Measurements from ENCODE around the gene TMEM234.
A peak's percentile ranks its signal among the peaks of the same experiment; 100 is the strongest.
"Not testable (repeated sequence)": the region's sequence is repeated elsewhere in the genome, so short reads cannot be mapped to it uniquely, and the experiment has no call there.

TMEM234 gene

DNA sequence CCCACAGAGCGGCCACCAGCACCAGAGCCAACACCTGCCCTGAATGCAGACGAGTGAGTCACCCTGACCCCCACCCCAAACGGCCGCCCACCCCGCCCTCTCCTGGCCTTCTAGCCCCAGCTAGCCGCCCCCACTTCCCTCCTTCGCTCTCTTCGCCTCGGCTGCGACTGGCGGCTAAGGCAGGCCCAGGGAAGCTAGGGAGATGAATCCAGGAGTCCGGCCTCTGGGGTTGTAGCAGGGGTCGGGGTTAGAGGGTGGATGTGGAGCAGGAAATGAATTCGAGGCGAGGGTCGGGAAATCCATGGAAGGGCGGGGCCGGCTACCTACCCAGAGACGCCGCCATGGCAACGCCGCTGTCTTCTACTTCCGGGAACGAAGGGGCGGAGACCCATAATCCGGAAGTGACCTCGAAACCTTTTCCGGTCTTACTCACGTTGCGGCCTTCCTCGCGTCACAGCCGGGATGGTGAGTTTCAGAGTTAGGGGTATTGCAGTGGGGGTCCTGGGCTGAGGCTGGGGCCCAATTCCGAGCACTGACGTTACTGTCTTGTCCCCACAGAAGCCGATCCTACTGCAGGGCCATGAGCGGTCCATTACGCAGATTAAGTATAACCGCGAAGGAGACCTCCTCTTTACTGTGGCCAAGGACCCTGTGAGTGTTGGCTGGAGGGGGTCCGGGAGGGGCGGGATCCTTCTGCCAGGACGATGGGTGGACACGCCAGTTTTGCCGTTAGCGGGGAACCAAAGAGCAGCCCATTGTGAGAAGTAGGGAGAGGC lies at the start of gene TMEM234, which contains the start of gene EIF3I:
TMEM234 (minus strand) TSS at position 374 of the 776 bp plus-strand sequence; CDS start at position 343, 31 bp downstream.
EIF3I (plus strand) TSS at position 428 of the 776 bp plus-strand sequence; CDS start at position 463, 35 bp downstream.
- H4K20me1 ChIP-seq, result no peaks in the 10 kb centered on the region; the same call in 1 of the 2 replicates
- peak within 1 kb of the TSS; percentile 87 for H3K27ac ChIP-seq
- no peak for TF ChIP-seq Cebpa-rat (IDR thresholded peaks at IDR 0.05)
- no peaks in the 10 kb centered on the region for H3K9me3 ChIP-seq
- H3K4me2 ChIP-seq, result peak within 1 kb of the TSS; percentile 92
- peaks cover 40% of the 10 kb centered on the region for H3K4me1 ChIP-seq
- peak within 1 kb of the TSS; percentile 92 for H3K4me3 ChIP-seq
- H3K36me3 ChIP-seq, result peaks cover 48% of the 10 kb centered on the region
- H3K9ac ChIP-seq, result peak within 1 kb of the TSS; percentile 91
- no peaks in the 10 kb centered on the region for H3K27me3 ChIP-seq

DNA sequence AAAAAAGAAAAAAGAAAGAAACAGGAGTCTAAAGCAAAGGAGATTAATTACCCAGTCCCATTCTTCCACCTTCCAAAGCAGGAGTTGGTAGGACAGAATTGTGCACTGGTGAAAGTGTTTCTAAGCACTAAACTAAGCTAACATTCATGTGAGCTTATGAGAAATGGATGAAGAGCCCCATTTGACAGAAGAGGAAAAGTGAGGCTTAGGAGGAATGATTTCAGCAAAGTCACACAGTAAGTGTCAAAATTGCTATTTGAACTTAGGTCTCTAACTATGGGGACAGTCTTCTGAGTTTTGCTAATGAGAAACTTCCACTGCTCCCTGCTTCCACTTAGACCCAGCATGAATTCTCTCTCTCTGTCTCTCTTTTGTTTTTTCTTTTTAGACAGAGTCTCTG lies 47.6 kb upstream of the TMEM234 start:
- no peak overlapping the region for H3K4me3 ChIP-seq
- no peaks in the 10 kb centered on the region for H4K20me1 ChIP-seq
- no peak overlapping the region for H3K4me2 ChIP-seq
- H3K36me3 ChIP-seq, result peaks cover 2% of the 10 kb centered on the region; the same call in 1 of the 2 replicates
- H3K27ac ChIP-seq, result no peak overlapping the region
- no peak for TF ChIP-seq Cebpa-rat (IDR thresholded peaks at IDR 0.05)
- H3K27me3 ChIP-seq, result no peaks in the 10 kb centered on the region
- H3K9ac ChIP-seq, result no peak overlapping the region
- no peaks in the 10 kb centered on the region for H3K9me3 ChIP-seq
- peaks cover 57% of the 10 kb centered on the region for H3K4me1 ChIP-seq

DNA sequence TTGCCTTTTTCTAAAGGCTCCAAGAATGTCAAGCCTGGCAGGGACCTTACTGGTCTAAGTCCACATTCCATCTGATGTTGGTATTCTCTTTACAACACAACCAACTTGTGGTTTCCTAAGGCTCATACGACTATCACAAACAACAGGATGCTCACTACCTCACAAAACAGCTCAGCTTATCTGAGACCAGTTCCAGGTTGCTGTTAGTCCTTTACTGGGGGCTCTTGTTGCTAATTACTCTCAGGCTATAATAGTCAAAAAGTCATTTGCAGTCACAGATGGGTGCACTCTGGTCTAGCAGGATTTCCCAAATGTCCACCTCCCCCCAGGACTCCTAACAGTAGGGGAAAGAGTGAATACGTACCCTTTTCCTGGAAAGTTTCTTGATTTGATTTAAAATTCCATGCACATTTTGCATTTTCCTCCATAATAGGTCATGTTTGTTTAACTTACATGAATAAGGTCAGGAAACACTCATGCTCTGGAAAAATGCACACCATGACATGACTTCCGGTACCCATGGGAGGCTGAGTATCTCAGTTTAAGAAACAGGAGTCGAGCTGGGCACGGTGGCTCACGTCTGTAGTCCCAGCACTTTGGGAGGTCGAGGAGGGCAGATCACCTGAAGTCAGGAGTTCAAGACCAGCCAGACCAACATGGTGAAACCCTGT lies 44.9 kb upstream of the TMEM234 start:
- Histone ChIP-seq H3K27ac (peak overlapping the region; percentile 56), H3K4me1 (peaks cover 56% of the 10 kb centered on the region), H3K36me3 (no peaks in the 10 kb centered on the region), H3K4me2 (peak overlapping the region; percentile 57), H3K27me3 (no peaks in the 10 kb centered on the region), H3K9ac (no peak overlapping the region; the same call in 1 of the 2 replicates), H3K9me3 (no peaks in the 10 kb centered on the region), H4K20me1 (no peaks in the 10 kb centered on the region), H3K4me3 (no peak overlapping the region)
- TF ChIP-seq Cebpa-rat (IDR thresholded peaks at IDR 0.05), result no peak

DNA sequence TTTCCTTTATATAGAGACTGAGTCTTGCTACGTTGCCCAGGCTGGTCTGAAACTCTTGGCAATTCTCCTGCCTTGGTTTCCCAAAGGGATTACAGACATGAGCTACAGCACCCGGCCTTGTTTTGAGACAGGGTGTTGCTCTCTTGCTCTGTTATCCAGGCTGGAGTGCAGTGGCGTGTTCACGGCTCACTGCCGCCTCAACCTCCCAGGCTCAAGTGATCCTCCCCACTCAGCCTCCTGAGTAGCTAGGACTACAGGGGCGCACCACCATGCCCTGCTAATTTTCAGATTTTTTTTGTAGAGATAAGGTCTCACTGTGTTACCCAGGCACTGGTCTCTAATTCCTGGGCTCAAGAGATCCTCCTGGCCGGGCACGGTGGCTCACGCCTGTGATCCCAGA lies 43.7 kb upstream of the TMEM234 start:
- H3K9me3 ChIP-seq, result no peaks in the 10 kb centered on the region
- H3K4me2 ChIP-seq, result peak overlapping the region; percentile 89
- no peaks in the 10 kb centered on the region for H3K36me3 ChIP-seq
- H3K27me3 ChIP-seq, result no peaks in the 10 kb centered on the region
- no peak overlapping the region for H3K4me3 ChIP-seq
- H3K4me1 ChIP-seq, result peaks cover 53% of the 10 kb centered on the region
- no peaks in the 10 kb centered on the region for H4K20me1 ChIP-seq
- peak overlapping the region; percentile 80 for H3K27ac ChIP-seq
- no peak for TF ChIP-seq Cebpa-rat (IDR thresholded peaks at IDR 0.05)
- peak overlapping the region; percentile 53; the same call in 1 of the 2 replicates for H3K9ac ChIP-seq

DNA sequence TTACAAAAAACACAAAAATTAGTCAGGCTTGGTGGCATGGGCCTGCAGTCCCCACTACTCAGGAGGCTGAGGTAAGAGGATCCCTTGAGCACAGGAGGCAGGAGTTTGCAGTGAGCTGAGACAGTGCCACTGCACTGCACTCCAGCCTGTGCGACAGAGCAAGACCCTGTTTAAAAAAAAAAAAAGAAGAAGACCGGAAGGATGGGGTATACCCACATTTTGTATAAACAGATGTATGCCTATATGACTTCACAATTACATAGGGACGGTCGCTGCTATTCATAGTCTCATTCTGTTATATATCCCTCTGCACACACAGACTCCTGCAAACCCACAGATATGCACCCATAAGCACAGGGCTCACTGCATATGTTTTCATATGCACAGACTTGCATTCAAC lies 41.6 kb upstream of the TMEM234 start:
- peak overlapping the region; percentile 89 for H3K4me2 ChIP-seq

DNA sequence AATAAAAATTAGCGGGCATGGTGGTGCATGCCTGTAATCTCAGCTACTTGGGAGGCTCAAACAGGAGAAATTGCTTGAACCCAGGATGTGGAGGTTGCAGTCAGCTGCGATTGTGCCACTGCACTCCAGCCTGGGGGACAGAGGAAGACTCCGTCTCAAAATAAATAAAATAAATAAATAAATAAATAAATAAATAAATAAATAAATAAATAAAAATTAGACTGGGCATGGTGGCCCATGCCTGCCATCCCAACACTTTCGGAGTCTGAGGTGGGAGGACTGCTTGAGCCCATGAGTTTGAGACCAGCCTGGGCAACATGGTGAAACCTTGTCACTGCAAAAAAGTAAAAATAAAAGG lies 41.1 kb upstream of the TMEM234 start:
- not testable (repeated sequence) for H3K27me3 ChIP-seq, H4K20me1 ChIP-seq, H3K4me3 ChIP-seq, H3K9me3 ChIP-seq, H3K9ac ChIP-seq, H3K36me3 ChIP-seq
- Histone ChIP-seq H3K27ac (peak overlapping the region; percentile 80), H3K4me1 (peaks cover 53% of the 10 kb centered on the region), H3K4me2 (peak overlapping the region; percentile 89)

More for the DNA sequence above, 41.6 kb upstream of the TMEM234 start:
- Histone ChIP-seq H3K27me3 (no peaks in the 10 kb centered on the region), H3K36me3 (no peaks in the 10 kb centered on the region), H4K20me1 (no peaks in the 10 kb centered on the region), H3K9me3 (no peaks in the 10 kb centered on the region), H3K9ac (peak overlapping the region; percentile 53), H3K4me3 (0 out of 2 replicates have a peak overlapping the region, but pooled peaks have one; percentile 16), H3K27ac (peak overlapping the region; percentile 80), H3K4me1 (peaks cover 53% of the 10 kb centered on the region)
- no peak for TF ChIP-seq Cebpa-rat (IDR thresholded peaks at IDR 0.05)

DNA sequence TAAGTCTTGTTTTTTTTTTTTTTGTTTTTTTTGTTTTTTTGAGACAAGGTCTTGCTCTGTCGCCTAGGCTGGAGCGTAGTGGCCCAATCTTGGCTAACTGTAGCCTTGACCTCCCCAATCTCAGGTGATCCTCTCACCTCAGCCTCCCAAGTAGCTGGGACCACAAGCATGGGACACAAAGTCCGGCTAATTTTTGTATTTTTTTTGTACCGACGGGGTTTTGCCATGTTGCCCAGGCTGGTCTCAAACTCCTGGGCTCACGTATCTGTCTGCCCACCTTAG lies 35.0 kb upstream of the TMEM234 start:
- H3K4me3 ChIP-seq, result no peak overlapping the region
- H3K9me3 ChIP-seq, result no peaks in the 10 kb centered on the region
- no peak overlapping the region for H3K27ac ChIP-seq
- no peak overlapping the region for H3K9ac ChIP-seq
- TF ChIP-seq Cebpa-rat (IDR thresholded peaks at IDR 0.05), result no peak
- no peaks in the 10 kb centered on the region for H4K20me1 ChIP-seq
- no peak overlapping the region for H3K4me2 ChIP-seq
- H3K4me1 ChIP-seq, result peaks cover 51% of the 10 kb centered on the region
- no peaks in the 10 kb centered on the region for H3K36me3 ChIP-seq
- no peaks in the 10 kb centered on the region for H3K27me3 ChIP-seq

DNA sequence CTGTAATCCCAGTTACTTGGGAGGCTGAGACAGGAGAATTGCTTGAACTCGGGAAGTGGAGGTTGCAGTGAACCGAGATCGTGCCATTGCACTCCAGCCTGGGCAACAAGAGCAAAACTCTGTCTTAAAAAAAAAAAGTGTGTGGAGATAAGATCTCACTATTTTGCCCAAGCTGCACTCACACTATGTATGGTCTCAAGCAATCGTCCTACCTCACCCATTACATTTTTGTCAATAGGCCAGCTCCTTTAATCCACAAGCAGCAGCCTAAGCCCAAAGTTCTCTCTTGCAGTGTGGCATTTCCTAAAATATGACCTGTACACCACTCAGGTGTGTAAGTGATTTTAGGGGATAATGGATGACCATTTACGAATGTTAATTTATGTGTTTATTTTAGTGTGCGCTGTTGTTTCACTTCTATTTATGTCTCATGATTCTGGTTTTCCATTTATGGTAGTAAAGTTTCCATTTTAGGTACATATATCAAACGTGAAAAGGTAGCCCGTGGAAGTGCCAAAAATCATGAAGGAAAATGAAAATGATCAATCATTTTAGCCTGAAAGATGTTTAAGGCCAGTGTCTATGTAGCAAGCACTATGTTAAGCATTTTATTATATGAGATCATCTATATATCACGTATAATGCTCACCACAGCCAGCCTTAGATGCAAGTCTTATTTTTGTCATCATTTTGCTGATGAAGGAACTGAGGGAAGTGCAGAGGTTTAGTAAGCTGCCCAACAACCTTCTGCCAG lies 34.5 kb upstream of the TMEM234 start:
- H3K9ac ChIP-seq, result no peak overlapping the region
- H3K27me3 ChIP-seq, result no peaks in the 10 kb centered on the region
- no peak overlapping the region for H3K4me3 ChIP-seq
- H3K9me3 ChIP-seq, result no peaks in the 10 kb centered on the region
- TF ChIP-seq Cebpa-rat (IDR thresholded peaks at IDR 0.05), result no peak
- H4K20me1 ChIP-seq, result no peaks in the 10 kb centered on the region
- H3K27ac ChIP-seq, result no peak overlapping the region
- H3K4me2 ChIP-seq, result no peak overlapping the region
- H3K36me3 ChIP-seq, result no peaks in the 10 kb centered on the region
- peaks cover 56% of the 10 kb centered on the region for H3K4me1 ChIP-seq

DNA sequence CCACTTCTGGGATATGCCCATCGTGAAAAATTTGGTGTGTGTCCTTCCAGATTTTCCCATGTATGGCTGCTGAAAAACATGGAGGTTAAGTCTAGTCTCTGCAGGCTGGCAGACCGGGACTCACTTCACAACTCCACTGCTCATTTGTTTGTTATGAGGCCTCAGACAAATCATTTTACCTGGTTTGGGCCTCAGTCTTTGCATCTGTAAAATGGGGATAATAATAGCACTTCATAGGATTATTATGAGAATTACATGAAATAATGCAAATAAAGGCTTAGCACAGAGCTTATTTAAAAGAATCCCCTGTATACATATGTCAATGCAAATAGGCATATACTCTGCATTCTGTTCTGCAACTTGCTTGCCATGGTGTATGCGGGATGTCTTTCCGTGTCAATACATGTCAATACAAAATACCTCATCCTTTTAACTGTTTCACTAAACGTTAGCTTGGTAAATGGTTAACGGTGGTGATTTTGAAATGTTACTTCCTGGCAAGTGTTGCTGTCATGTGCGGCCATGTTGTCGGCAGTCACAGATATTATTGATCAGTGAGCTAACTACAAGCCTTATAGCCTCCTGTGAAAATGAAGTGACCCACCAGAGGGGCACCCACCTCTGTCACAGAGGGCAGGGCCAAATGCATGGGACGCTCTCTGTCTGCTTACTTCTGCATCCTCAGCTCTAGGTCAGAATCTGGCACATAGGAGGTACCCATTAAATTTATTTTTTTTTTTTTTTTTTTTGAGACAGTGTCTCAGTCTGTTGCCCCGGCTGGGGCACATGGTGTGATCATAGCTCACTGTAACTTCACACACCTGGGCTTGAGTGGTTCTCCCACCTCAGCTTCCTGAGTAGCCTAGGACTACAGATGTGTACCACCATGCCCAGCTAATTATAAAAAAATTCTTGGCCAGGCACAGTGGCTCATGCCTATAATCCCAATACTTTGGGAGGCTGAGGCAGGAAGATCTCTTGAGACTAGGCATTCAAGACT lies 33.2 kb upstream of the TMEM234 start:
- Histone ChIP-seq H4K20me1 (no peaks in the 10 kb centered on the region), H3K9me3 (no peaks in the 10 kb centered on the region), H3K9ac (no peak overlapping the region), H3K4me2 (peak overlapping the region; percentile 98; the same call in 1 of the 2 replicates), H3K27me3 (no peaks in the 10 kb centered on the region), H3K4me3 (no peak overlapping the region), H3K36me3 (no peaks in the 10 kb centered on the region), H3K27ac (0 out of 2 replicates have a peak overlapping the region, but pooled peaks have one; percentile 97), H3K4me1 (peaks cover 69% of the 10 kb centered on the region)
- TF ChIP-seq Cebpa-rat (IDR thresholded peaks at IDR 0.05), result no peak

Data from BLaER1 (cell line).